ENCODE measurements around the gene WDR86.

WDR86 gene

DNA sequence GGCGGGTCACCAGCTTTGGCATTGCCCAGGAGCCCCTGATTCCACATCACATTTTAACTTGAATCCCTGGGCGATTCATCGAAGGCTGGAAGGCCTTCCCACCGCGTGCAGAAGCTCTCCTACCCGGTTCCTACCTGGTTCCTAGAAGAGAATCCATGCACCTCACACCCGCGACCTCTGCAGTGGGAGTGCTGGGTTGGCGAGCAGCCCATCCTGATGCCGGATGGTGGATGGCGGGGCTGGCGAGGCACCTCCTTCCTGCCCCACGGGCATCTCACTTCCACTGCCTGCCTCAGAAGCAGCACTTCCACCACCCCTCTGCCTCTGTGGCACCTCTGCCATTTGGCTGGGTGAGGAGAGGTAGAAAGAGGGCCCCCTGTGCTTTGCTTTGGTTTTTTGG, 36.2 kb downstream of the WDR86 start:
- Histone ChIP-seq H2AFZ (ENCODE audit: low read length) (no peak overlapping the region), H3K36me3 (ENCODE audit: insufficient read depth, low read length) (peaks cover 18% of the 10 kb centered on the region), H4K20me1 (ENCODE audit: insufficient read depth, low read length) (no peaks in the 10 kb centered on the region), H3K79me2 (ENCODE audit: insufficient read depth, low read length) (no peaks in the 10 kb centered on the region), H3K9ac (ENCODE audit: low read length) (no peak overlapping the region), H3K27ac (ENCODE audit: low read depth, low read length, poor library complexity, severe bottlenecking) (no peak overlapping the region), H3K4me2 (ENCODE audit: low read length) (no peak overlapping the region), H3K27me3 (ENCODE audit: insufficient read depth, low read length) (no peaks in the 10 kb centered on the region), H3F3A (ENCODE audit: insufficient read depth, low read length) (no peaks in the 10 kb centered on the region), H3K4me3 (ENCODE audit: low read depth, low read length, poor library complexity, severe bottlenecking) (no peak overlapping the region), H3K4me1 (ENCODE audit: insufficient read depth, low read length, severe bottlenecking) (no peaks in the 10 kb centered on the region), H3K9me2 (ENCODE audit: low read depth, low read length) (no peaks in the 10 kb centered on the region), H3K9me3 (ENCODE audit: low read length) (no peaks in the 10 kb centered on the region)
- no peak for TF ChIP-seq EZH2 (IDR thresholded peaks at IDR 0.05; ENCODE audit: borderline replicate concordance, low read length)
- TF ChIP-seq, protein P1, sequence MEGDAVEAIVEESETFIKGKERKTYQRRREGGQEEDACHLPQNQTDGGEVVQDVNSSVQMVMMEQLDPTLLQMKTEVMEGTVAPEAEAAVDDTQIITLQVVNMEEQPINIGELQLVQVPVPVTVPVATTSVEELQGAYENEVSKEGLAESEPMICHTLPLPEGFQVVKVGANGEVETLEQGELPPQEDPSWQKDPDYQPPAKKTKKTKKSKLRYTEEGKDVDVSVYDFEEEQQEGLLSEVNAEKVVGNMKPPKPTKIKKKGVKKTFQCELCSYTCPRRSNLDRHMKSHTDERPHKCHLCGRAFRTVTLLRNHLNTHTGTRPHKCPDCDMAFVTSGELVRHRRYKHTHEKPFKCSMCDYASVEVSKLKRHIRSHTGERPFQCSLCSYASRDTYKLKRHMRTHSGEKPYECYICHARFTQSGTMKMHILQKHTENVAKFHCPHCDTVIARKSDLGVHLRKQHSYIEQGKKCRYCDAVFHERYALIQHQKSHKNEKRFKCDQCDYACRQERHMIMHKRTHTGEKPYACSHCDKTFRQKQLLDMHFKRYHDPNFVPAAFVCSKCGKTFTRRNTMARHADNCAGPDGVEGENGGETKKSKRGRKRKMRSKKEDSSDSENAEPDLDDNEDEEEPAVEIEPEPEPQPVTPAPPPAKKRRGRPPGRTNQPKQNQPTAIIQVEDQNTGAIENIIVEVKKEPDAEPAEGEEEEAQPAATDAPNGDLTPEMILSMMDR (IDR thresholded peaks at IDR 0.05; ENCODE audit: low read length), result no peak

- H3F3A ChIP-seq (ENCODE audit: insufficient read depth, low read length), result no peaks in the 10 kb centered on the region
- H2AFZ ChIP-seq (ENCODE audit: low read length), result no peak overlapping the region
- H3K9me3 ChIP-seq (ENCODE audit: low read length), result no peaks in the 10 kb centered on the region
- no peaks in the 10 kb centered on the region for H3K9me2 ChIP-seq (ENCODE audit: low read depth, low read length)
- TF ChIP-seq EZH2 (IDR thresholded peaks at IDR 0.05; ENCODE audit: borderline replicate concordance, low read length), result no peak
- TF ChIP-seq, protein P1 (IDR thresholded peaks at IDR 0.05; ENCODE audit: low read length), result no peak
- peaks cover 4% of the 10 kb centered on the region for H3K4me1 ChIP-seq (ENCODE audit: insufficient read depth, low read length, severe bottlenecking)
- no peak overlapping the region for H3K9ac ChIP-seq (ENCODE audit: low read length)
- H4K20me1 ChIP-seq (ENCODE audit: insufficient read depth, low read length), result no peaks in the 10 kb centered on the region
- H3K4me3 ChIP-seq (ENCODE audit: low read depth, low read length, poor library complexity, severe bottlenecking), result no peak overlapping the region
- no peak overlapping the region for H3K27ac ChIP-seq (ENCODE audit: low read depth, low read length, poor library complexity, severe bottlenecking)
- no peaks in the 10 kb centered on the region for H3K79me2 ChIP-seq (ENCODE audit: insufficient read depth, low read length)
- H3K36me3 ChIP-seq (ENCODE audit: insufficient read depth, low read length), result peaks cover 13% of the 10 kb centered on the region
- no peak overlapping the region for H3K4me2 ChIP-seq (ENCODE audit: low read length)
- no peaks in the 10 kb centered on the region for H3K27me3 ChIP-seq (ENCODE audit: insufficient read depth, low read length)
These were observed 37.1 kb downstream of the WDR86 start for GRCh38 chr7:151372612-151373265.

DNA sequence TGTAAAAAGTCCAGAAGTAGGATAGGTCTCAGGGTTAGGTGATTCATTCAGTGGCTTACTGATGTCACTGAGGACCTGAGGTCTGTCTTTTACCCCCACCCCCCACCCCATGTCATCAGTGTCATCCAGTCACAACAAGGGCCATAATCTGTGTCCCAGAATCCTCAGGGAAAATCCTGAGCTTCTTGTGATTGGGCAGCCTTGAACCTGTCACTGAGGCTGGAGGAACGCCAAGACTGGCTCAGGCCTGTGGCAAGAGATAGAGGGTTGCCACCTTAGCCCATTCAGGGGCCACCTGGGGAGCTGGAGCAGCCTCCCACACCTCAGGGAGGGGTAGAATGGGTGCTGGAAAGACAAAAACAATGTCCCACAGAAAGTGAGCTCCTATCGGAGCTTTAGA, 38.6 kb downstream of the WDR86 start:
- Histone ChIP-seq H3K79me2 (ENCODE audit: insufficient read depth, low read length) (no peaks in the 10 kb centered on the region), H3K9me2 (ENCODE audit: low read depth, low read length) (no peaks in the 10 kb centered on the region), H3K27me3 (ENCODE audit: insufficient read depth, low read length) (no peaks in the 10 kb centered on the region), H3K4me1 (ENCODE audit: insufficient read depth, low read length, severe bottlenecking) (peaks cover 4% of the 10 kb centered on the region), H4K20me1 (ENCODE audit: insufficient read depth, low read length) (no peaks in the 10 kb centered on the region), H3K4me3 (ENCODE audit: low read depth, low read length, poor library complexity, severe bottlenecking) (no peak overlapping the region), H3K27ac (ENCODE audit: low read depth, low read length, poor library complexity, severe bottlenecking) (no peak overlapping the region), H3K4me2 (ENCODE audit: low read length) (no peak overlapping the region), H3K9me3 (ENCODE audit: low read length) (no peaks in the 10 kb centered on the region), H3K9ac (ENCODE audit: low read length) (no peak overlapping the region), H3F3A (ENCODE audit: insufficient read depth, low read length) (no peaks in the 10 kb centered on the region), H2AFZ (ENCODE audit: low read length) (no peak overlapping the region), H3K36me3 (ENCODE audit: insufficient read depth, low read length) (peaks cover 10% of the 10 kb centered on the region; the same call in 1 of the 2 replicates)
- no peak for TF ChIP-seq EZH2 (IDR thresholded peaks at IDR 0.05; ENCODE audit: borderline replicate concordance, low read length)
- TF ChIP-seq, protein P1 (IDR thresholded peaks at IDR 0.05; ENCODE audit: low read length), result no peak
